PFSK-1 (cell line): ENCODE data around the gene LDLRAD3.

Experiments used
- TAF1 ChIP-seq: IDR thresholded peaks from 2 replicates; pipeline ENCODE4 v1.6.1; 2012; ENCODE audit warnings: low read length, control low read depth, borderline replicate concordance; ENCODE audit not compliant: insufficient read depth
- TF ChIP-seq, protein P1 (sequence below), 2 experiments: IDR thresholded peaks; 2 replicates each; pipeline versions ENCODE4 v1.6.1 to v1.8.0; 2011 to 2012; ENCODE audit warnings: low read depth in 2 of 2, low read length in 2 of 2, control low read depth in 1 of 2, inconsistent platforms in 1 of 2, mild to moderate bottlenecking in 1 of 2, moderate library complexity in 1 of 2; ENCODE audit not compliant: insufficient read depth in 1 of 2

DNA sequence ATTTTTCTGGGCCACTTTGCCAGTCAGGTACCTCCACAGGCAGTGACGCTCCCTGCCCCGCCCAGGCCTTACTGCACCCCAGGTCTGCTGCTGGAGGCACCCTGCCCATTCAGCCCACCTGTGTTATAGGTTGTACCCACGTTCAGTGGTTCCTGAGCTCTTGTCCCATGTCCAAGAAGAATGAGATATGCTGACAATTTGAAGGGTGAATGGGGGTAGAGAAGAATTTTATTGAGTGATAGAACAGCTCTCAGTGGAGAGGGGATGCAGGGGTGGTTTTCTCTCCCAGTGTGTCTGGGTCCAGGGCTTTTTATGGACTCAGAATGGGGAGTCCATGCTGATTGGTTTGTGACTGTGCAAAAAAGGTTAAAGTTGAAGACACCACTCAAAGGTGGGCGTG lies 149.7 kb downstream of the LDLRAD3 start:
- TF ChIP-seq TAF1, result no peak
- TF ChIP-seq, protein P1, sequence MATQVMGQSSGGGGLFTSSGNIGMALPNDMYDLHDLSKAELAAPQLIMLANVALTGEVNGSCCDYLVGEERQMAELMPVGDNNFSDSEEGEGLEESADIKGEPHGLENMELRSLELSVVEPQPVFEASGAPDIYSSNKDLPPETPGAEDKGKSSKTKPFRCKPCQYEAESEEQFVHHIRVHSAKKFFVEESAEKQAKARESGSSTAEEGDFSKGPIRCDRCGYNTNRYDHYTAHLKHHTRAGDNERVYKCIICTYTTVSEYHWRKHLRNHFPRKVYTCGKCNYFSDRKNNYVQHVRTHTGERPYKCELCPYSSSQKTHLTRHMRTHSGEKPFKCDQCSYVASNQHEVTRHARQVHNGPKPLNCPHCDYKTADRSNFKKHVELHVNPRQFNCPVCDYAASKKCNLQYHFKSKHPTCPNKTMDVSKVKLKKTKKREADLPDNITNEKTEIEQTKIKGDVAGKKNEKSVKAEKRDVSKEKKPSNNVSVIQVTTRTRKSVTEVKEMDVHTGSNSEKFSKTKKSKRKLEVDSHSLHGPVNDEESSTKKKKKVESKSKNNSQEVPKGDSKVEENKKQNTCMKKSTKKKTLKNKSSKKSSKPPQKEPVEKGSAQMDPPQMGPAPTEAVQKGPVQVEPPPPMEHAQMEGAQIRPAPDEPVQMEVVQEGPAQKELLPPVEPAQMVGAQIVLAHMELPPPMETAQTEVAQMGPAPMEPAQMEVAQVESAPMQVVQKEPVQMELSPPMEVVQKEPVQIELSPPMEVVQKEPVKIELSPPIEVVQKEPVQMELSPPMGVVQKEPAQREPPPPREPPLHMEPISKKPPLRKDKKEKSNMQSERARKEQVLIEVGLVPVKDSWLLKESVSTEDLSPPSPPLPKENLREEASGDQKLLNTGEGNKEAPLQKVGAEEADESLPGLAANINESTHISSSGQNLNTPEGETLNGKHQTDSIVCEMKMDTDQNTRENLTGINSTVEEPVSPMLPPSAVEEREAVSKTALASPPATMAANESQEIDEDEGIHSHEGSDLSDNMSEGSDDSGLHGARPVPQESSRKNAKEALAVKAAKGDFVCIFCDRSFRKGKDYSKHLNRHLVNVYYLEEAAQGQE (IDR thresholded peaks at IDR 0.05; ENCODE audit: insufficient read depth in 1 of 2, low read depth in 2 of 2, low read length in 2 of 2), result no peak
